Psoas muscle (tissue), 8 donors: ENCODE results near the gene TMEM50B. TPM values are rescaled to one million over a fixed set of nuclear protein-coding genes. Genes with fewer than 3 reads are reported as not detected.

Experiments used
- ATAC-seq, 4 donors: fragments of 200-7000 bp; cut with Tn5 transposase; one replicate each; pipeline ENCODE4 v1.9.1; 2020; ENCODE audit warnings: moderate library complexity in 3 of 4, mild to moderate bottlenecking in 2 of 4
- DNase-seq, 2 donors: peaks; one replicate each; pipeline ENCODE4 v3.0.0-alpha.2; 2020
- H3K27ac ChIP-seq: fragments of 200-600 bp; one replicate; pipeline ENCODE4 v1.8.0; 2022
- H3K27me3 ChIP-seq, 3 donors: fragments of 200-600 bp in 1 of 3; one replicate each; pipeline versions ENCODE4 v1.6.1 to v1.8.0; 2013 to 2022; ENCODE audit warnings: low read length in 2 of 3, mild to moderate bottlenecking in 2 of 3, moderate library complexity in 1 of 3; ENCODE audit not compliant: insufficient read depth in 3 of 3
- H3K36me3 ChIP-seq, 2 donors: fragments of 200-600 bp in 1 of 2; one replicate each; pipeline versions ENCODE4 v1.6.1 to v1.8.0; 2013 to 2022; ENCODE audit warnings: low read depth in 1 of 2, mild to moderate bottlenecking in 1 of 2, moderate library complexity in 1 of 2; ENCODE audit not compliant: insufficient read depth in 1 of 2
- H3K4me1 ChIP-seq: fragments of 200-600 bp; one replicate; pipeline ENCODE4 v1.8.0; 2022
- H3K4me3 ChIP-seq: fragments of 200-600 bp; one replicate; pipeline ENCODE4 v1.8.0; 2022; ENCODE audit warnings: mild to moderate bottlenecking
- H3K9me3 ChIP-seq: fragments of 200-600 bp; one replicate; pipeline ENCODE4 v1.8.0; 2022
- WGBS, 3 donors: extraction: QIAGEN DNeasy Blood & Tissue Kit; methylation state at CpG; one replicate each; pipeline versions ENCODE4 v1.1.6 to v1.1.7; 2013; 5-methylcytosine and 5-hydroxymethylcytosine counted together
- intact Hi-C, 2 donors: fragments of 100-400 bp; cut with DNase I; formaldehyde crosslinking; loops; one replicate each; pipeline versions ENCODE4 v1.11.0 to v1.14.2; 2022
- polyA plus RNA-seq, 3 donors: library from polyadenylated mRNA; stranded (reverse); fragments of 200-250 nt; gene quantifications; one replicate each; pipeline ENCODE4 v1.2.3, GENCODE V29; 2013
- total RNA-seq, 4 donors: library from RNA; stranded (reverse); fragmentation: NEBNext Ultra II Directional in 2 of 4; extraction: Animal tissue kit (Norgen Biotek cat#: 25700) in 2 of 4; gene quantifications; one replicate each; pipeline versions ENCODE4 v1.2.1 to v1.2.4, GENCODE V29; 2021 to 2023
- TF ChIP-seq, protein P1 (sequence below): fragments of 200-600 bp; IDR thresholded peaks from one replicate; pipeline ENCODE4 v1.8.0; 2022; ENCODE audit warnings: antibody characterized with exemption
- donor health status: healthy with polysubstance abuse.
- donor health status: DM: no; HTN: no; CAD: no; lungs with moderate emphysema.
- donor health status: Bipolar disorder and iron deficiency.
- donor health status: healthy.
- donor health status: DM: yes; HTN: yes; CAD: no.
- donor health status: DM: no; HTN: no; CAD: no.
- donor health status: DM: no; HTN: no; CAD: no.
- donor health status: DM: yes; HTN: yes; CAD: no.

The TMEM50B gene
- total and polyA plus RNA-seq, 7 donors: 16.0 to 42.6 (median 20.9) TPM

DNA sequence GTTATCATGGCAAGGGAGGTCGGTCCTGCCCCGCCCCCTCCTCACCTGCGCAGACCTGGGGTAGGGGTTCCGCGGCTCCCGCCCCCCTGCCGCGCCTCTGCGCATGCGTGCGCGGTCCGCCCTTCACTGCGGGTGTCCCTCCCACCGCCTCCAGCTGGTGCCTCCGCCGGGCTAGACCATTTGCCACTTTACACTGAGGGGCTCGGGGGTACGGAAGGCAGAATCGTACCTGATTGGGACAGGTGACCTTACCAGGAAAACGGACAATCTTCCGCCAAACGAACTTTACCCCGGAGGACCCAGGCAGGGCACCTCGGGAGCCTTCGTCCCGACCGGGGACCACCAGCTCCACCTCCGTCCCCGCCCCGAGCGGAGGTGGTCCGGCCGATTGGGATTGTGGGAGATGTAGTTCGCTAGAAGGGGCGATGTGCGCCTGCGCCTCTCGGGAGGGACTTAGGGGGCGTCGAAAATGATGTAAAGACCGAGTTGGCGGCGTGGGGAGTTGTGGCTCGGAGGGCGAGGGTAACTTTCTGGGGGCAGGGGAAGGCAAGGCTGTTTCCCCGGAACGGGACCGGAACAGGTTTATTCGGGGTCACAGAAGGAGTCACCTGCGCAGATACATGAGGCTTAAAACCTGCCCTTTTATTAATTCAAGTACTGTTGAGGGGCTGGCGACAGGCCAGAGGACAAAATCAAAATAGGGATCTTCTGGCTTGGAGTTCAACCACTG, 11.8 kb upstream of the TMEM50B start, which contains the start of gene DNAJC28:
Gene DNAJC28, minus strand, starts transcription at position 344 of the 730 bp plus-strand sequence. CDS start 2,323 bp downstream, outside the sequence.
- ATAC-seq (peak; percentile 98 to 99 (median 98)), DNase-seq (peak; percentile 94 to 95)
- Histone ChIP-seq H3K36me3 (peaks cover 0 to 15% of the 10 kb centered on the region in 2 donors), H3K4me3 (peak within 1 kb of the TSS; percentile 78), H3K9me3 (no peaks in the 10 kb centered on the region), H3K27me3 (no peaks in the 10 kb centered on the region), H3K27ac (peak within 1 kb of the TSS; percentile 85), H3K4me1 (no peaks in the 10 kb centered on the region)
- TF ChIP-seq, protein P1, sequence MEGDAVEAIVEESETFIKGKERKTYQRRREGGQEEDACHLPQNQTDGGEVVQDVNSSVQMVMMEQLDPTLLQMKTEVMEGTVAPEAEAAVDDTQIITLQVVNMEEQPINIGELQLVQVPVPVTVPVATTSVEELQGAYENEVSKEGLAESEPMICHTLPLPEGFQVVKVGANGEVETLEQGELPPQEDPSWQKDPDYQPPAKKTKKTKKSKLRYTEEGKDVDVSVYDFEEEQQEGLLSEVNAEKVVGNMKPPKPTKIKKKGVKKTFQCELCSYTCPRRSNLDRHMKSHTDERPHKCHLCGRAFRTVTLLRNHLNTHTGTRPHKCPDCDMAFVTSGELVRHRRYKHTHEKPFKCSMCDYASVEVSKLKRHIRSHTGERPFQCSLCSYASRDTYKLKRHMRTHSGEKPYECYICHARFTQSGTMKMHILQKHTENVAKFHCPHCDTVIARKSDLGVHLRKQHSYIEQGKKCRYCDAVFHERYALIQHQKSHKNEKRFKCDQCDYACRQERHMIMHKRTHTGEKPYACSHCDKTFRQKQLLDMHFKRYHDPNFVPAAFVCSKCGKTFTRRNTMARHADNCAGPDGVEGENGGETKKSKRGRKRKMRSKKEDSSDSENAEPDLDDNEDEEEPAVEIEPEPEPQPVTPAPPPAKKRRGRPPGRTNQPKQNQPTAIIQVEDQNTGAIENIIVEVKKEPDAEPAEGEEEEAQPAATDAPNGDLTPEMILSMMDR: no peak
- intact Hi-C loops: no loop called here
- WGBS, 3 donors: 0% methylated on average over 52 of the region's 52 CpGs

DNA sequence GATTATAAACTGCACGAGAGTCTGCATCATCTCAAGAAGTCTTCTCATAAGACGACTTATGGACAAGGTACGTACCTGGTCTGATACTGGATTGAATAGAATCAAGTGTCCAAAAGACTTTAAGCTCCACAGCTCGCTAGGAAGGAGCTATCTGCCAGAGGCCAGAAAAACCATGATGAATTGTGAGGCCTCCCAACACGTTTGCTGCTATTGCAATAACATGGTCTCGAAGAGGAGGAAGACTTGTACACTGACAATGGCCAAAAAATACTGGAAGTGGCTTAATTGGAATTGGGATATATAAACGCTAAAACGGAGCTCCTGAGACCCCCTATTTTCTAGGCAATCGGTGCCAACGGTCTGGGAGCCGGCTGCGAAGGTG, 11.2 kb upstream of the TMEM50B start:
- H3K27ac ChIP-seq: peak overlapping the region; percentile 85
- intact Hi-C loops: no loop called here
- H3K27me3 ChIP-seq: no peaks in the 10 kb centered on the region
- peaks cover 0 to 15% of the 10 kb centered on the region in 2 donors for H3K36me3 ChIP-seq
- H3K4me1 ChIP-seq: no peaks in the 10 kb centered on the region
- ATAC-seq (no peak), DNase-seq (no peak)
- peak overlapping the region; percentile 78 for H3K4me3 ChIP-seq
- TF ChIP-seq, protein P1: no peak
- 12 to 17% (median 13%) methylated on average over 12 of the region's 12 CpGs for WGBS, 3 donors
- no peaks in the 10 kb centered on the region for H3K9me3 ChIP-seq

DNA sequence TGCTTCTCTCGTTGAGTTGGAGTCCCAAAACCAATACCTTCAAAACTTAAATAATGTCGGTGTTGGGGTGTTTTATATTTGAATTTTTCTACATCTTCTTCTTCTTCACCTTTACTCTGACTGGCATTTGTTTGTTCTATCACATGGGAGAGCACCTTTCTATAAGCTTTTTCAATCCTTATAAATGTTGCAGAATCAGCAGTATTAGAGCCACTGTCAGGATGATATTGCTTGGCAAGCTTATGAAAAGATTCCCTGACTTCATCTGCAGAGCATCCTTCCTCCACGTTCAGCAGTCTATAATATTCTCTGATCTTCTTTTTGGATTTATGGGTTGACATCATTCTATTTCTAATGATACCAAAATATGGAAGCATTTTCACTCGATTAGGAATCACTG, 9.2 kb upstream of the TMEM50B start:
- ATAC-seq: no peak

DNA sequence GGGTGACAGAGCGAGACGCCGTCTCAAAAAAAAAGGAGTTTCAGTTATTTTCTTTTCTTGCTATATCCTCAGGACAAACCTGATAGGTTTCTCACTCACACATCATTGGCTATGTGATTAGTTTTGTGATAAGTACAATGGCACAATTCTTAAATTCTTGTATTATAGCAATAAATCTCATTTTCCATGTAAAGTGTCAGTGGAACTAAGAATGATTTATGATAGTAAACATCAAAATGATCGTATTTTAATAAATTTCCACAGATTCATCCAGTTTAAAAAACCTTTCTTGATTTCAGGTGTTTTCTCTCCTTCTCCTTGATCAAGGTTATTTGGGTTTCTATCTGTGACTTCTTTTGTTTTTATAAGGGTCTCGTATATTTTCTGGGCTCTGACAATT, 8.2 kb upstream of the TMEM50B start:
- Histone ChIP-seq H3K27me3 (no peaks in the 10 kb centered on the region), H3K27ac (no peak overlapping the region), H3K4me3 (no peak overlapping the region), H3K4me1 (no peaks in the 10 kb centered on the region), H3K36me3 (peaks cover 0 to 15% of the 10 kb centered on the region in 2 donors), H3K9me3 (no peaks in the 10 kb centered on the region)
- WGBS, 3 donors: 90 to 94% (median 92%) methylated on average over 5 of the region's 5 CpGs
- ATAC-seq (no peak), DNase-seq (no peak)
- intact Hi-C loops: no loop called here
- TF ChIP-seq, protein P1: no peak

More for the DNA sequence above, 9.2 kb upstream of the TMEM50B start:
- Histone ChIP-seq H3K27ac (no peak overlapping the region), H3K4me3 (no peak overlapping the region), H3K27me3 (no peaks in the 10 kb centered on the region), H3K36me3 (peaks cover 0 to 15% of the 10 kb centered on the region in 2 donors), H3K4me1 (no peaks in the 10 kb centered on the region), H3K9me3 (no peaks in the 10 kb centered on the region)
- DNase-seq: no peak
- TF ChIP-seq, protein P1: no peak
- WGBS, 3 donors: 87 to 89% (median 88%) methylated on average over 4 of the region's 4 CpGs
- intact Hi-C loops: no loop called here
